ENCODE results near the gene FBLN5. TPM values are rescaled to one million over a fixed set of nuclear protein-coding genes. Genes with fewer than 3 reads are reported as not detected.

FBLN5 gene
- total RNA-seq, 1 donor from 2014 or later, result 130 TPM

GRCh38 chr14:91885113-91885712 lies 62.3 kb downstream of the FBLN5 start:
- H3K9me3 ChIP-seq, result no peaks in the 10 kb centered on the region
- no peak overlapping the region for H3K4me3 ChIP-seq
- peaks cover 28% of the 10 kb centered on the region for H3K4me1 ChIP-seq
- peaks cover 5% of the 10 kb centered on the region for H3K36me3 ChIP-seq
- DNase-seq (no peak), ATAC-seq (no peak)
- TF ChIP-seq CTCF (IDR thresholded peaks at IDR 0.05), result no peak
- H3K27me3 ChIP-seq (ENCODE audit: low read depth), result no peaks in the 10 kb centered on the region
- H3K27ac ChIP-seq, result peak overlapping the region; percentile 54
- intact Hi-C loops (cut with DNase I), result no loop called here

GRCh38 chr14:91884664-91885063 lies 62.8 kb downstream of the FBLN5 start:
- Histone ChIP-seq H3K4me1 (peaks cover 22% of the 10 kb centered on the region), H3K27me3 (ENCODE audit: low read depth) (no peaks in the 10 kb centered on the region), H3K27ac (peak overlapping the region; percentile 54), H3K4me3 (no peak overlapping the region), H3K36me3 (peaks cover 9% of the 10 kb centered on the region), H3K9me3 (no peaks in the 10 kb centered on the region)
- DNase-seq (no peak), ATAC-seq (peak in 1 of 2 donors; percentile 5)
- intact Hi-C loops (cut with DNase I), result no loop called here
- no peak for TF ChIP-seq CTCF (IDR thresholded peaks at IDR 0.05)

DNA sequence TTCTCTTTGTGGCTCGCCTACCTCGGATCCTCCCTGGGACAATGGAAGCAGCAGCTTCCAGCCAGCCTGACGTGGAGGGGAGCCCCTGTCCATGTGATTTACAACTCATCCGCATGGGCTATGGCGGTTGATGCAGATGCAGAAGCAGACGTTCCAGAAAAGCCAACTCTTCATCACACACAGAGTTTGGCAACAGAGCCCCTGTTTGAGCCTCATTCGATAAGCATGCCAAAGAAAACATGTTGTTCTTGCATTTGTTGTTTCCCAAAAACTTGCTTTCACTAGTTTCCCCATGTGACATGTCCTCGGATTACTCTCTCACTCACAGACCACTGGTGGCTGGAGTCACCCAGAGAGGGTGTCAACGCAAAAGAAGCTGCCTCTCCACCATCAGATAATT lies 63.7 kb downstream of the FBLN5 start:
- TF ChIP-seq CTCF (IDR thresholded peaks at IDR 0.05), result no peak
- Histone ChIP-seq H3K4me3 (no peak overlapping the region), H3K9me3 (no peaks in the 10 kb centered on the region), H3K36me3 (peaks cover 16% of the 10 kb centered on the region), H3K27ac (no peak overlapping the region), H3K27me3 (ENCODE audit: low read depth) (no peaks in the 10 kb centered on the region), H3K4me1 (peaks cover 13% of the 10 kb centered on the region)
- intact Hi-C loops (cut with DNase I), result no loop called here
- ATAC-seq, result peak; percentile 36 to 59
- no peak for DNase-seq

GRCh38 chr14:91882776-91883175 lies 64.7 kb downstream of the FBLN5 start:
- Histone ChIP-seq H3K27me3 (ENCODE audit: low read depth) (no peaks in the 10 kb centered on the region), H3K27ac (peak overlapping the region; percentile 44), H3K4me1 (peaks cover 13% of the 10 kb centered on the region), H3K9me3 (no peaks in the 10 kb centered on the region), H3K4me3 (no peak overlapping the region), H3K36me3 (peaks cover 18% of the 10 kb centered on the region)
- intact Hi-C loops (cut with DNase I), result no loop called here
- TF ChIP-seq CTCF (IDR thresholded peaks at IDR 0.05), result no peak
- DNase-seq (no peak), ATAC-seq (no peak)

DNA sequence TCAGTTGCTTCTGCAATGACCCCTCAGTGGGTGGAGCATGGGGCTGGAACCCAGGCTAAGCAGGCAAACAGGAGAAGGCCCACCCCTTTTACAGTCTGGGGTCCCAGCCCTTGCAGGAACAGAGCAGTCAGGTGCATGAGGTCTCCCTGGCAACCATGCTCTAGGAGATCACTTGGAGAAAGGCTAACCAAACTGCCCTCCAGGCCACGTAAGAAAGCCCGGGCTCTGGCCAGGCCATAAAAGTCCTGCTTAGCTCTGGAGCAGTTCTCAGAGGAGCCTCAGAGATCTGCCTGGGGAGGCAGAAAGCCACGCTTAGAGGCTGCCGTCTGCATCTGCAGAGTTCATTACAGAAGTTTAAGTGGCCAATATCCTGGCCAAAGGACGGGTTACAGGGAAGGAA lies 65.1 kb downstream of the FBLN5 start:
- no peak for TF ChIP-seq CTCF (IDR thresholded peaks at IDR 0.05)
- peaks cover 13% of the 10 kb centered on the region for H3K4me1 ChIP-seq
- no peaks in the 10 kb centered on the region for H3K9me3 ChIP-seq
- no peaks in the 10 kb centered on the region for H3K27me3 ChIP-seq (ENCODE audit: low read depth)
- ATAC-seq, result no peak
- H3K36me3 ChIP-seq, result peaks cover 22% of the 10 kb centered on the region
- H3K27ac ChIP-seq, result no peak overlapping the region
- intact Hi-C loops (cut with DNase I), result no loop called here
- no peak overlapping the region for H3K4me3 ChIP-seq
- no peak for DNase-seq
